SK-N-SH (cell line): ENCODE data around the gene HMGXB3.

ENCODE experiments used
- CHD2 ChIP-seq: fragments of 150-350 bp; IDR thresholded peaks from 2 replicates; pipeline ENCODE4 v1.6.1; 2018; ENCODE audit warnings: low read length; ENCODE audit not compliant: partially characterized antibody
- CTCF ChIP-seq: fragments of 200-600 bp; sonication (generic); IDR thresholded peaks from 2 replicates; pipeline ENCODE4 v1.6.1; 2017; ENCODE audit warnings: antibody characterized with exemption, mild to moderate bottlenecking, moderate library complexity
- EP300 ChIP-seq, 2 experiments: IDR thresholded peaks; 2 replicates each; pipeline versions ENCODE4 v1.4.0 to v1.6.1; 2012; ENCODE audit warnings: borderline replicate concordance in 1 of 2, low read depth in 1 of 2, low read length in 1 of 2
- GABPA ChIP-seq: IDR thresholded peaks from 2 replicates; pipeline ENCODE4 v1.4.0; 2012; ENCODE audit warnings: low read depth, mild to moderate bottlenecking
- MAX ChIP-seq: IDR thresholded peaks from 2 replicates; pipeline ENCODE4 v1.4.0; 2012; ENCODE audit warnings: low read depth
- NRF1 ChIP-seq: IDR thresholded peaks from 2 replicates; pipeline ENCODE4 v1.6.1; 2012; ENCODE audit warnings: low read depth, mild to moderate bottlenecking, low read length
- PBX3 ChIP-seq: IDR thresholded peaks from 2 replicates; pipeline ENCODE4; 2012
- POLR2AphosphoS5 ChIP-seq: IDR thresholded peaks from 2 replicates; pipeline ENCODE4 v1.6.1; 2012; ENCODE audit warnings: low read depth, low read length
- REST ChIP-seq: IDR thresholded peaks from 2 replicates; pipeline ENCODE4 v1.6.1; 2012; ENCODE audit warnings: mild to moderate bottlenecking, low read depth, low read length, moderate library complexity
- SIN3A ChIP-seq: IDR thresholded peaks from 2 replicates; pipeline ENCODE4 v1.6.1; 2012; ENCODE audit warnings: low read depth, mild to moderate bottlenecking, low read length, moderate library complexity, borderline replicate concordance
- TAF1 ChIP-seq: IDR thresholded peaks from 2 replicates; pipeline ENCODE4 v1.6.1; 2012; ENCODE audit warnings: low read depth, mild to moderate bottlenecking, low read length, moderate library complexity, borderline replicate concordance
- TEAD4 ChIP-seq: IDR thresholded peaks from 2 replicates; pipeline ENCODE4 v1.4.0; 2012; ENCODE audit warnings: mild to moderate bottlenecking, borderline replicate concordance; ENCODE audit not compliant: insufficient read depth
- USF1 ChIP-seq: IDR thresholded peaks from 2 replicates; pipeline ENCODE4 v1.4.0; 2012; ENCODE audit warnings: low read depth, borderline replicate concordance
- ZBTB33 ChIP-seq: IDR thresholded peaks from 2 replicates; pipeline ENCODE4 v1.4.0; 2012; ENCODE audit warnings: low read depth, borderline replicate concordance

GRCh38 chr5:149995385-149996204 is 4.9 kb upstream of the HMGXB3 start:
- no peak for TF ChIP-seq POLR2AphosphoS5
- TF ChIP-seq CTCF = no peak
- no peak for TF ChIP-seq REST
- TF ChIP-seq GABPA = no peak
- no peak for TF ChIP-seq USF1
- no peak for TF ChIP-seq NRF1
- TF ChIP-seq EP300 (IDR thresholded peaks at IDR 0.05; ENCODE audit: borderline replicate concordance in 1 of 2, low read depth in 1 of 2, low read length in 1 of 2) = peak in 1 of 2 experiments; percentile 45; a peak in 1 of 4 replicates
- TF ChIP-seq MAX = no peak
- no peak for TF ChIP-seq CHD2
- no peak for TF ChIP-seq TAF1
- TF ChIP-seq ZBTB33 = no peak
- TF ChIP-seq SIN3A = no peak
- no peak for TF ChIP-seq PBX3
- no peak for TF ChIP-seq TEAD4
